Measurements from ENCODE around the gene AGPAT4.

DNA sequence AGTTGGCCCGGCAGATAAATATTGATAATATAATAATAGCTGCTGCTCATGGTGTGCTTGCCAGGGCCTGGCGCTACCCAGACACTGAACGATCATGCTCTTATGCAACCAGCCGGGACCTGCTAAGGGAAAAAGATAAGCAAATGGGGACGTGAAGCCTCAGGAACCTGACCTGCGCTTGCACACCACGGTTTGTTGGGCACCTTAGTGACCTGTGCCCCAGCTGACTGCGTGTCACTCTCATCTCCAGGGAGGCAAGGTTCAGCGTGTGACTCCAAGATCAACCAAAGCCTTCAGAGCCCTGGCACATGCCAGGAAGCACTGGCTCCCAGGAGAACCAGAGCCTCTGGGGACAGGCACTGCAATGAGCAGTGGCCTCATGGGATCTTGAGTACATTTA lies 111.1 kb downstream of the AGPAT4 start:
- TF ChIP-seq, protein P1, sequence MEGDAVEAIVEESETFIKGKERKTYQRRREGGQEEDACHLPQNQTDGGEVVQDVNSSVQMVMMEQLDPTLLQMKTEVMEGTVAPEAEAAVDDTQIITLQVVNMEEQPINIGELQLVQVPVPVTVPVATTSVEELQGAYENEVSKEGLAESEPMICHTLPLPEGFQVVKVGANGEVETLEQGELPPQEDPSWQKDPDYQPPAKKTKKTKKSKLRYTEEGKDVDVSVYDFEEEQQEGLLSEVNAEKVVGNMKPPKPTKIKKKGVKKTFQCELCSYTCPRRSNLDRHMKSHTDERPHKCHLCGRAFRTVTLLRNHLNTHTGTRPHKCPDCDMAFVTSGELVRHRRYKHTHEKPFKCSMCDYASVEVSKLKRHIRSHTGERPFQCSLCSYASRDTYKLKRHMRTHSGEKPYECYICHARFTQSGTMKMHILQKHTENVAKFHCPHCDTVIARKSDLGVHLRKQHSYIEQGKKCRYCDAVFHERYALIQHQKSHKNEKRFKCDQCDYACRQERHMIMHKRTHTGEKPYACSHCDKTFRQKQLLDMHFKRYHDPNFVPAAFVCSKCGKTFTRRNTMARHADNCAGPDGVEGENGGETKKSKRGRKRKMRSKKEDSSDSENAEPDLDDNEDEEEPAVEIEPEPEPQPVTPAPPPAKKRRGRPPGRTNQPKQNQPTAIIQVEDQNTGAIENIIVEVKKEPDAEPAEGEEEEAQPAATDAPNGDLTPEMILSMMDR (IDR thresholded peaks at IDR 0.05; ENCODE audit: low read depth, low read length, poor library complexity, severe bottlenecking) = no peak
- no peak for TF ChIP-seq EZH2phosphoT487 (IDR thresholded peaks at IDR 0.05; ENCODE audit: borderline replicate concordance, low read length)

Measured in DOHH2 (cell line).